Astrocyte (in vitro differentiated cells and primary cell): ENCODE results near the gene ITGB1. TPM values are rescaled to one million over a fixed set of nuclear protein-coding genes. Genes with fewer than 3 reads are reported as not detected.

ENCODE experiments used
- DNase-seq: peaks from one replicate; pipeline ENCODE4 v3.0.0-alpha.2; 2010; ENCODE audit warnings: low read depth
- FAIRE-seq: peaks from 2 replicates; lab custom pipeline; 2011; peaks lifted over from hg19 to GRCh38; lab: Jason Lieb, UNC
- H2AFZ ChIP-seq: 2 replicates; pipeline ENCODE4 v1.6.0; 2012; ENCODE audit warnings: low read depth, low read length, inconsistent platforms
- H3K27ac ChIP-seq: 2 replicates; pipeline ENCODE4 v1.5.1; 2011; ENCODE audit warnings: low read depth, low read length, inconsistent platforms
- H3K27me3 ChIP-seq: 2 replicates; pipeline ENCODE4 v1.6.0; 2011; ENCODE audit warnings: low read length, inconsistent platforms; ENCODE audit not compliant: insufficient read depth
- H3K36me3 ChIP-seq: 2 replicates; pipeline ENCODE4 v1.5.1; 2011; ENCODE audit warnings: low read length, inconsistent platforms; ENCODE audit not compliant: insufficient read depth
- H3K4me1 ChIP-seq: 2 replicates; pipeline ENCODE4 v1.5.1; 2011; ENCODE audit warnings: low read length, inconsistent platforms; ENCODE audit not compliant: insufficient read depth
- H3K4me2 ChIP-seq: 2 replicates; pipeline ENCODE4 v1.6.0; 2012; ENCODE audit warnings: low read length, inconsistent platforms
- H3K4me3 ChIP-seq: 2 replicates; pipeline ENCODE4 v1.5.1; 2011; ENCODE audit warnings: low read depth, mild to moderate bottlenecking, low read length, inconsistent platforms; ENCODE audit not compliant: insufficient read depth
- H3K79me2 ChIP-seq: 2 replicates; pipeline ENCODE4 v1.6.0; 2012; ENCODE audit warnings: mild to moderate bottlenecking, low read length, inconsistent platforms; ENCODE audit not compliant: insufficient read depth
- H3K9ac ChIP-seq: 2 replicates; pipeline ENCODE4 v1.6.0; 2012; ENCODE audit warnings: mild to moderate bottlenecking, low read length, inconsistent platforms
- H3K9me3 ChIP-seq: 2 replicates; pipeline ENCODE4 v1.5.1; 2012; ENCODE audit warnings: low read depth, mild to moderate bottlenecking, low read length, inconsistent platforms; ENCODE audit not compliant: insufficient read depth
- H4K20me1 ChIP-seq: 2 replicates; pipeline ENCODE4 v1.6.0; 2012; ENCODE audit warnings: low read length, inconsistent platforms; ENCODE audit not compliant: insufficient read depth
- H3K27ac Mint-ChIP-seq: one replicate; pipeline ENCODE4 v1.8.0; 2021; ENCODE audit warnings: mild to moderate bottlenecking, mixed read lengths; ENCODE audit not compliant: unreplicated experiment
- H3K27me3 Mint-ChIP-seq: one replicate; pipeline ENCODE4 v1.8.0; 2021; ENCODE audit warnings: low read depth, mixed read lengths; ENCODE audit not compliant: unreplicated experiment
- H3K36me3 Mint-ChIP-seq: one replicate; pipeline ENCODE4 v1.8.0; 2021; ENCODE audit warnings: low read depth, mixed read lengths; ENCODE audit not compliant: unreplicated experiment
- H3K4me1 Mint-ChIP-seq: one replicate; pipeline ENCODE4 v1.8.0; 2021; ENCODE audit warnings: low read depth, mixed read lengths; ENCODE audit not compliant: unreplicated experiment
- H3K4me3 Mint-ChIP-seq: one replicate; pipeline ENCODE4 v1.8.0; 2021; ENCODE audit warnings: mild to moderate bottlenecking, moderate library complexity, mixed read lengths; ENCODE audit not compliant: unreplicated experiment
- H3K9me3 Mint-ChIP-seq: one replicate; pipeline ENCODE4 v1.8.0; 2021; ENCODE audit warnings: mild to moderate bottlenecking, mixed read lengths; ENCODE audit not compliant: unreplicated experiment
- EZH2 ChIP-seq: IDR thresholded peaks from 2 replicates; pipeline ENCODE4 v1.6.1; 2012; ENCODE audit warnings: mild to moderate bottlenecking, low read length, inconsistent platforms; ENCODE audit not compliant: insufficient read depth
- total RNA-seq: library from RNA; stranded (reverse); gene quantifications from 2 replicates; pipeline ENCODE4 v1.2.1, GENCODE V29; 2021
- TF ChIP-seq, protein P1 (sequence below): IDR thresholded peaks from 2 replicates; pipeline ENCODE4 v1.5.1; 2011; ENCODE audit warnings: low read depth, mild to moderate bottlenecking, inconsistent platforms, low read length, moderate library complexity; ENCODE audit not compliant: insufficient read depth

Gene ITGB1
- total RNA-seq, 1 donor from 2014 or later = 2,575 TPM

DNA sequence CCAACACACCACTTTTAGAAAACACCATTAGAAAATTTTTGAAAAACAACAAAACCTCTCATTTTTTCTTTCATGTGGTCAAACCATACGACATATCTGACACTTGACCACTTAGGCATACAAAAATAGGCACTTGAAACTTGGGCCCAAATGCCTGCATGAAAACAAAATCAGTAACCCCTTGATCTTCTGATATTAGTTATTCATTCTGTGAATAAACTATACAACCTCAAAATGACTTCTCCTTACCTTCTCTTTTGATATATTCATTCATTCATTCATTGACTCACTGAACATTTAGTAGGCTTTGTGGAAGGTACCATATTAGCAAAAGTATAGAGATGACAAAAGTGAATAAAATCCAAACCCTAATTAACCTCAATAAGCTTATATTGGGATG lies 26.4 kb downstream of the ITGB1 start:
- no peaks in the 10 kb centered on the region for H3K9me3 ChIP-seq
- peaks cover 82% of the 10 kb centered on the region for H3K36me3 ChIP-seq
- no peaks in the 10 kb centered on the region for H3K27me3 ChIP-seq
- H3K4me3 ChIP-seq = no peak overlapping the region
- TF ChIP-seq, protein P1, sequence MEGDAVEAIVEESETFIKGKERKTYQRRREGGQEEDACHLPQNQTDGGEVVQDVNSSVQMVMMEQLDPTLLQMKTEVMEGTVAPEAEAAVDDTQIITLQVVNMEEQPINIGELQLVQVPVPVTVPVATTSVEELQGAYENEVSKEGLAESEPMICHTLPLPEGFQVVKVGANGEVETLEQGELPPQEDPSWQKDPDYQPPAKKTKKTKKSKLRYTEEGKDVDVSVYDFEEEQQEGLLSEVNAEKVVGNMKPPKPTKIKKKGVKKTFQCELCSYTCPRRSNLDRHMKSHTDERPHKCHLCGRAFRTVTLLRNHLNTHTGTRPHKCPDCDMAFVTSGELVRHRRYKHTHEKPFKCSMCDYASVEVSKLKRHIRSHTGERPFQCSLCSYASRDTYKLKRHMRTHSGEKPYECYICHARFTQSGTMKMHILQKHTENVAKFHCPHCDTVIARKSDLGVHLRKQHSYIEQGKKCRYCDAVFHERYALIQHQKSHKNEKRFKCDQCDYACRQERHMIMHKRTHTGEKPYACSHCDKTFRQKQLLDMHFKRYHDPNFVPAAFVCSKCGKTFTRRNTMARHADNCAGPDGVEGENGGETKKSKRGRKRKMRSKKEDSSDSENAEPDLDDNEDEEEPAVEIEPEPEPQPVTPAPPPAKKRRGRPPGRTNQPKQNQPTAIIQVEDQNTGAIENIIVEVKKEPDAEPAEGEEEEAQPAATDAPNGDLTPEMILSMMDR = no peak
- no peak for TF ChIP-seq EZH2
- H3K79me2 ChIP-seq = peaks cover 99% of the 10 kb centered on the region
- Mint-ChIP-seq H3K27me3 (no peaks in the 10 kb centered on the region), H3K36me3 (peaks cover 35% of the 10 kb centered on the region), H3K4me3 (peak overlapping the region; percentile 37), H3K27ac (no peak overlapping the region), H3K9me3 (no peaks in the 10 kb centered on the region), H3K4me1 (peaks cover 47% of the 10 kb centered on the region)
- DNase-seq (no peak), FAIRE-seq (peak; percentile 68)
- no peak overlapping the region for H2AFZ ChIP-seq
- H3K27ac ChIP-seq = no peak overlapping the region
- no peak overlapping the region for H3K9ac ChIP-seq
- no peak overlapping the region for H3K4me2 ChIP-seq
- H3K4me1 ChIP-seq = no peaks in the 10 kb centered on the region
- peaks cover 81% of the 10 kb centered on the region for H4K20me1 ChIP-seq

DNA sequence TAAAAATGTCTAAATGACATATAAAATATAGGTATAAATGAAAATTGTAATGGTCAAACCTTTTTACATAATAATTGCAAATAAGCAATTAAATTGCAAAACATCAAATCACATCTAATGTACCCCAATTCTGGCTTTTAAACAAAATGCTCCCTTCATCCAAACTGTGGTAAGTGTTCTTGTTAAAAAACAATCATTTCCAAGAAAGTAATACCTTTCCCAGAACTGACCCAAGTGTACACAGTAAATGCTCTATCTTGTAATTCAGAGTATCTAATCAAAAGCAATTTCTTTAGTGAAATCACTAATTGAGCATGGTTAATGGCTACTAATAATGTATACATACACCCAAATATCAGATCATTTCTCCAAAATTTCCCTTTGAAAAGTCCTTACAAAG lies 28.0 kb downstream of the ITGB1 start:
- Histone ChIP-seq H3K4me3 (no peak overlapping the region), H3K4me2 (no peak overlapping the region), H3K27ac (peak overlapping the region; percentile 9), H4K20me1 (peaks cover 80% of the 10 kb centered on the region), H3K36me3 (peaks cover 87% of the 10 kb centered on the region), H2AFZ (no peak overlapping the region), H3K79me2 (peaks cover 99% of the 10 kb centered on the region), H3K27me3 (no peaks in the 10 kb centered on the region), H3K4me1 (no peaks in the 10 kb centered on the region), H3K9me3 (no peaks in the 10 kb centered on the region), H3K9ac (no peak overlapping the region)
- H3K9me3 Mint-ChIP-seq = peaks cover 2% of the 10 kb centered on the region
- H3K36me3 Mint-ChIP-seq = peaks cover 42% of the 10 kb centered on the region
- peak overlapping the region; percentile 3 for H3K27ac Mint-ChIP-seq
- peaks cover 40% of the 10 kb centered on the region for H3K4me1 Mint-ChIP-seq
- DNase-seq (no peak), FAIRE-seq (no peak)
- no peak overlapping the region for H3K4me3 Mint-ChIP-seq
- no peaks in the 10 kb centered on the region for H3K27me3 Mint-ChIP-seq
- TF ChIP-seq, protein P1 = no peak
- no peak for TF ChIP-seq EZH2

DNA sequence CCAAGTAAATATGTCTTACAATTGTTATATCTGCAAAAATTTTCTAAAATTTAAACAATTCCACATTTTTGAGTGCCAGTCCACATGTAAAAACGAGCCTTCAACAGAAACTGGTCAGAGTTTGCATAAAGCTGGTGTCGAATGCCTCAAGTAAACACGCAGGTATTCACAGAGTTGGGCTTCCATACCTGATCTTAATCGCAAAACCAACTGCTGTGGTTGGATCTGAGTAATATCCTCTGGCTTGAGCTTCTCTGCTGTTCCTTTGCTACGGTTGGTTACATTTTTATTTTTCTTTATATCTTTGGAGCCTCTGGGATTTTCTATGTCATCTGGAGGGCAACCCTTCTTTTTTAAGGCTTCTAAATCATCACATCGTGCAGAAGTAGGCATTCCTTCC lies 28.4 kb downstream of the ITGB1 start:
- no peak overlapping the region for H3K9ac ChIP-seq
- Mint-ChIP-seq H3K27ac (no peak overlapping the region), H3K4me1 (peaks cover 36% of the 10 kb centered on the region), H3K27me3 (no peaks in the 10 kb centered on the region), H3K4me3 (no peak overlapping the region), H3K36me3 (peaks cover 46% of the 10 kb centered on the region), H3K9me3 (peaks cover 2% of the 10 kb centered on the region)
- H3K27ac ChIP-seq = peak overlapping the region; percentile 9
- H3K4me3 ChIP-seq = no peak overlapping the region
- peaks cover 86% of the 10 kb centered on the region for H3K36me3 ChIP-seq
- no peaks in the 10 kb centered on the region for H3K4me1 ChIP-seq
- peaks cover 99% of the 10 kb centered on the region for H3K79me2 ChIP-seq
- no peaks in the 10 kb centered on the region for H3K27me3 ChIP-seq
- peaks cover 79% of the 10 kb centered on the region for H4K20me1 ChIP-seq
- DNase-seq = peak; percentile 66
- H2AFZ ChIP-seq = no peak overlapping the region
- H3K9me3 ChIP-seq = no peaks in the 10 kb centered on the region
- no peak overlapping the region for H3K4me2 ChIP-seq
- FAIRE-seq = no peak
- TF ChIP-seq, protein P1 = no peak
- no peak for TF ChIP-seq EZH2
